Heart left ventricle (tissue), 16 donors: ENCODE measurements around the gene NDRG4. TPM values are rescaled to one million over a fixed set of nuclear protein-coding genes. Genes with fewer than 3 reads are reported as not detected.
A peak's percentile ranks its signal among the peaks of the same experiment; 100 is the strongest.

Source experiments
- ATAC-seq, 4 donors: fragments of 200-7000 bp; cut with Tn5 transposase; one replicate each; pipeline ENCODE4 v1.9.1; 2020 to 2022; ENCODE audit warnings: moderate library complexity in 4 of 4, mild to moderate bottlenecking in 3 of 4, moderate number of reproducible peaks in 1 of 4
- DNase-seq, 5 donors: peaks; one replicate each; pipeline ENCODE4 v3.0.0-alpha.2; 2020
- H3K27ac ChIP-seq, 12 donors: fragments of 200-600 bp; sonication (generic) in 4 of 12; one replicate each; pipeline versions ENCODE4 v1.5.0 to v1.8.0; 2016 to 2022; ENCODE audit warnings: mild to moderate bottlenecking in 2 of 12
- H3K27me3 ChIP-seq, 9 donors: fragments of 200-600 bp; sonication (generic) in 2 of 9; one replicate each; pipeline versions ENCODE4 v1.5.1 to v1.8.0; 2016 to 2022; ENCODE audit warnings: mild to moderate bottlenecking in 3 of 9
- H3K36me3 ChIP-seq, 9 donors: fragments of 200-600 bp; sonication (generic) in 2 of 9; one replicate each; pipeline versions ENCODE4 v1.5.0 to v1.8.0; 2018 to 2022; ENCODE audit warnings: mild to moderate bottlenecking in 2 of 9
- H3K4me1 ChIP-seq, 12 donors: fragments of 200-600 bp; sonication (generic) in 4 of 12; one replicate each; pipeline versions ENCODE4 v1.5.0 to v1.8.0; 2016 to 2022; ENCODE audit warnings: mild to moderate bottlenecking in 3 of 12
- H3K4me3 ChIP-seq, 12 donors: fragments of 200-600 bp; sonication (generic) in 4 of 12; one replicate each; pipeline versions ENCODE4 v1.5.0 to v1.8.0; 2017 to 2022; ENCODE audit warnings: mild to moderate bottlenecking in 9 of 12, moderate library complexity in 4 of 12
- H3K9me3 ChIP-seq, 12 donors: fragments of 200-600 bp; sonication (generic) in 4 of 12; one replicate each; pipeline versions ENCODE4 v1.5.0 to v1.8.0; 2016 to 2022; ENCODE audit warnings: mild to moderate bottlenecking in 1 of 12
- CTCF ChIP-seq, 12 donors: fragments of 200-600 bp; sonication (generic) in 4 of 12; IDR thresholded peaks; one replicate each; pipeline versions ENCODE4 v1.5.0 to v1.8.0; 2018 to 2022; ENCODE audit warnings: antibody characterized with exemption in 12 of 12, mild to moderate bottlenecking in 5 of 12
- POLR2A ChIP-seq, 2 donors: fragments of 450-650 bp; IDR thresholded peaks; one replicate each; pipeline ENCODE4 v1.6.1; 2017; ENCODE audit warnings: antibody characterized with exemption in 2 of 2, mild to moderate bottlenecking in 2 of 2, moderate library complexity in 2 of 2
- WGBS, 4 donors: extraction: QIAGEN DNeasy Blood & Tissue Kit in 2 of 4; methylation state at CpG; one replicate each; pipeline versions ENCODE4 v1.1.5 to v1.1.7; 2013 to 2018; 5-methylcytosine and 5-hydroxymethylcytosine counted together
- intact Hi-C, 10 donors: fragments of 100-400 bp; cut with DNase I; formaldehyde crosslinking; loops; one replicate each; pipeline versions ENCODE4 v1.11.1 to v1.14.2; 2022
- long read RNA-seq, 3 donors: library from polyadenylated mRNA; unstranded; transcript quantifications; one replicate each; pipeline ENCODE4 v2.0.0, GENCODE V29; 2020 to 2021
- polyA plus RNA-seq, 2 donors: library from polyadenylated mRNA; stranded (reverse); fragments of 200-250 nt; gene quantifications; one replicate each; pipeline ENCODE4 v1.2.3, GENCODE V29; 2013
- total RNA-seq, 9 donors: library from RNA; depleted of rRNA in 2 of 9; stranded (reverse); fragments of >200 nt in 2 of 9; fragmentation: NEBNext Ultra II Directional in 3 of 9; extraction: Animal tissue kit (Norgen Biotek cat#: 25700) in 3 of 9; gene quantifications; one replicate each; pipeline versions ENCODE4 v1.1.0 to v1.2.4, GENCODE V29; 2016 to 2023
- donor health status: ischemic (EF 13 %, LVEDD 7.1; RV severe dilation, severe dysfunction).
- donor health status: healthy with polysubstance abuse.
- donor health status: DM: no; HTN: yes; CAD: no.
- donor health status: DM: no; HTN: no; CAD: no.
- donor health status: ischemic (EF 25% LVEDD 6.9; RV normal size, moderate dysfunction).
- donor health status: ischemic (EF 25% LVEDD 5.7; RV mildly dilated, moderate dysfunction).
- donor health status: healthy.
- donor health status: DM: yes; HTN: yes; CAD: no.
- donor health status: ischemic (EF 35%, LVEDD 5.7; RV mildly dilated, moderate dysfunction).
- donor health status: nonischemic (EF 11% LVEDD 7.7; RV severe dilation, severe dysfunction).
- donor health status: DM: yes; HTN: yes; CAD: no.
- donor health status: PGD.
- donor health status: ischemic (EF 29% LVEDD 5.4; RV normal size, mild dysfunction).
- donor health status: nonischemic (EF 23%, LVEDD 6.1; RV moderate dilation, normal function).

Gene NDRG4
- total RNA-seq (1,000 to 10,000 TPM in 3 of 9 donors, 100 to 1,000 TPM in 6; 294 to 1,429 (median 742) TPM), polyA plus RNA-seq (100 to 1,000 TPM; 505 to 873 TPM)
- long read RNA-seq, donor 1, transcript NDRG4-201 (16 exons, 3,324 nt) = minor isoform, 586 of 2,115 reads
- long read RNA-seq, donor 1, transcript NDRG4-204 (16 exons, 3,626 nt) = major isoform, 684 of 2,115 reads
- long read RNA-seq, donor 1, transcript NDRG4-219 (1 exons, 2,700 nt) = minor isoform, 416 of 2,115 reads
- long read RNA-seq, donor 1, partial matches to known transcripts = 192 of 2,115 reads
- long read RNA-seq, donor 1, other reads (novel, unspliced or antisense) = 229 of 2,115 reads
- long read RNA-seq, donor 2, transcript NDRG4-201 (16 exons, 3,324 nt) = minor isoform, 2,906 of 8,598 reads
- long read RNA-seq, donor 2, transcript NDRG4-204 (16 exons, 3,626 nt) = major isoform, 3,104 of 8,598 reads
- long read RNA-seq, donor 2, transcript NDRG4-219 (1 exons, 2,700 nt) = minor isoform, 831 of 8,598 reads
- long read RNA-seq, donor 2, transcript NDRG4-237 (3 exons, 2,087 nt) = minor isoform, 17 of 8,598 reads
- long read RNA-seq, donor 2, partial matches to known transcripts = 695 of 8,598 reads
- long read RNA-seq, donor 2, other reads (novel, unspliced or antisense) = 1,031 of 8,598 reads
- long read RNA-seq, donor 3, transcript NDRG4-201 (16 exons, 3,324 nt) = major isoform, 504 of 1,585 reads
- long read RNA-seq, donor 3, transcript NDRG4-219 (1 exons, 2,700 nt) = minor isoform, 259 of 1,585 reads
- long read RNA-seq, donor 3, transcript NDRG4-204 (16 exons, 3,626 nt) = minor isoform, 480 of 1,585 reads
- long read RNA-seq, donor 3, partial matches to known transcripts = 118 of 1,585 reads
- long read RNA-seq, donor 3, other reads (novel, unspliced or antisense) = 216 of 1,585 reads

DNA sequence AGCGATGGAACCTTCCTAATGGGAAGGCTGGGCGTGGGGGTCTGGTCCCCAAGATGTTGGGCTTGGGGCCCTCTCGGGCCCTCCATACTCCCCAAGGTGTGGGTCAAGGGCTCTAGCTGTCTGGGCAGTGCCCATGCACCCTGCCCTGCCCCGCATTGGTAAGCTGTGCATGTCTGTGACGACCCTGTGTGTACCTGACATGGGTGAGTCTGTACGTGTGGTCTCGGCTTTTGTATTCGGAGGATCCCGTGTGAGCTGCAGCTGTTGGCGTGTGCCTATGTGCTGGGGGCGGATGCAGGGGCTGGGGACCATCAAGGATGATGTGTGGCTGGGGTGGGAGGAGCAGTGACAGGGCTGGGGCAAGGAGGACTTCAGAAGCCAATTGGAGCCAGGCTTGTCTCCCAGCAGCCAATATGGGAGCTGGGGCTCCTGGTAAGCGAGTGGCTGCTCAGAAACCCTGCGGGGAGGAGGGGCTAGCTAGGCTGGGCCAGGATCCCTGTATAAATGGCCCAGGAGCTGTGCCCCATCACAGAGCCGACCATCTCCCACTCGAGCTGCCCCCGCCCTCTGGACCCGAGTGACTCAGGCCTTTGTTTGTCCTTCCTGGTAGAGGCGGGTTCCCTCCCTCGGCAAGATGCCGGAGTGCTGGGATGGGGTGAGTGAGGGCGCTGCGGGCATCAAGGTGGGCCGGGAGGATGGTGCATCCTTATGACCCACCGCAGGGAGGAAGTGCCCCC lies at the start of gene NDRG4:
NDRG4 (plus strand) TSS at position 529 of the 737 bp plus-strand sequence; CDS start at position 635, 106 bp downstream.
- WGBS, 4 donors = 54 to 63% (median 59%) methylated on average over 15 to 24 of the region's 24 CpGs
- H3K9me3 ChIP-seq = no peaks in the 10 kb centered on the region
- peaks cover 0 to 26% (median 8%) of the 10 kb centered on the region in 9 donors for H3K36me3 ChIP-seq
- H3K27ac ChIP-seq = peak within 1 kb of the TSS in 6 of 12 donors; percentile 8 to 56 (median 38)
- peaks cover 0 to 16% (median 0%) of the 10 kb centered on the region in 9 donors for H3K27me3 ChIP-seq
- intact Hi-C loops = no loop called here
- peak in 3 of 5 donors; percentile 62 to 79 (median 75) for DNase-seq
- H3K4me1 ChIP-seq = peaks cover 0 to 63% (median 23%) of the 10 kb centered on the region in 12 donors
- TF ChIP-seq POLR2A (IDR thresholded peaks at IDR 0.05) (no peak), CTCF (IDR thresholded peaks at IDR 0.05) (no peak)
- ATAC-seq = peak; percentile 25 to 46 (median 37)
- peak within 1 kb of the TSS in 9 of 12 donors; percentile 2 to 39 (median 18) for H3K4me3 ChIP-seq

DNA sequence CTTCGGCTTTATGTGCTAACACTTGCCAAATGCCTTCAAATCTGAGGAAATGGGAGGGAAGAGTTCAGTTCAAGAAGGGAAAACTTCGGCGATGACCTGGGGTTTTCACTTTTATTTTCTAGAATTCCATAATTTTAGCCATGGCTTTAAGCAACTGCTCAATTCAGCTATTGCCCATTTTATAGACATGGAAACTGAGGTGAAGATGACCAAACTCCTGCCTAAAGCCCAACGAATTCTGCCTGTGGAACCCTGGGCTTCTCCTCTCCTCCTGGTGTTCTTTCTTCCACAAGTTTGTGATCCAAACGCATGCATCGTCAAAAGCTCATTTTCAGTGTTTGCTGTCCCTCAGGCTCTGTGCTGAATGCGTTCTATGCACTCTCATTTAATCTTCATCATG lies 49.4 kb upstream of the NDRG4 start:
- Histone ChIP-seq H3K4me1 (peaks cover 0 to 23% (median under 1%) of the 10 kb centered on the region in 12 donors), H3K27me3 (no peaks in the 10 kb centered on the region), H3K27ac (peak overlapping the region in 8 of 12 donors; percentile 11 to 89 (median 64)), H3K4me3 (no peak overlapping the region), H3K36me3 (no peaks in the 10 kb centered on the region), H3K9me3 (no peaks in the 10 kb centered on the region)
- 81 to 86% (median 82%) methylated on average over 7 of the region's 7 CpGs for WGBS, 4 donors
- intact Hi-C loops = no loop called here
- no peak for ATAC-seq
- no peak for DNase-seq
- TF ChIP-seq POLR2A (IDR thresholded peaks at IDR 0.05) (no peak), CTCF (IDR thresholded peaks at IDR 0.05) (no peak)

GRCh38 chr16:58451265-58451689 lies 48.7 kb upstream of the NDRG4 start:
- no peak for TF ChIP-seq CTCF (IDR thresholded peaks at IDR 0.05)
- no peak for TF ChIP-seq POLR2A (IDR thresholded peaks at IDR 0.05)
- Histone ChIP-seq H3K4me1 (peaks cover 0 to 26% (median 5%) of the 10 kb centered on the region in 12 donors), H3K4me3 (no peak overlapping the region), H3K9me3 (no peaks in the 10 kb centered on the region), H3K27me3 (no peaks in the 10 kb centered on the region), H3K27ac (peak overlapping the region in 11 of 12 donors; percentile 11 to 89 (median 57)), H3K36me3 (no peaks in the 10 kb centered on the region)
- intact Hi-C loops = no loop called here
- DNase-seq (peak in 3 of 5 donors; percentile 39 to 47 (median 40)), ATAC-seq (peak; percentile 75 to 91 (median 84))
- WGBS, 4 donors = 52 to 65% (median 62%) methylated on average over 3 of the region's 3 CpGs
